GM11168 (cell line): Measurements from ENCODE around the gene LYPD3.
"Not testable (repeated sequence)": the region's sequence is repeated elsewhere in the genome, so short reads cannot be mapped to it uniquely, and the experiment has no call there.

Source experiments
- in situ Hi-C: fragments of 300-500 bp; cut with MboI; formaldehyde crosslinking; loops from one replicate; pipeline ENCODE4 v1.12.0; 2022; ENCODE audit warnings: low sequenced_read_pairs; ENCODE audit not compliant: unreplicated experiment

The LYPD3 gene

GRCh38 chr19:43463381-43464133, 1.9 kb downstream of the LYPD3 start:
- in situ Hi-C loops, result no loop called here

GRCh38 chr19:43462785-43463380, 2.5 kb downstream of the LYPD3 start:
- in situ Hi-C loops, result no loop called here

- in situ Hi-C loops, result no loop called here
These were observed 3.0 kb downstream of the LYPD3 start for GRCh38 chr19:43462383-43462782.

GRCh38 chr19:43461303-43461702, 4.1 kb downstream of the LYPD3 start:
- in situ Hi-C loops, result no loop called here

DNA sequence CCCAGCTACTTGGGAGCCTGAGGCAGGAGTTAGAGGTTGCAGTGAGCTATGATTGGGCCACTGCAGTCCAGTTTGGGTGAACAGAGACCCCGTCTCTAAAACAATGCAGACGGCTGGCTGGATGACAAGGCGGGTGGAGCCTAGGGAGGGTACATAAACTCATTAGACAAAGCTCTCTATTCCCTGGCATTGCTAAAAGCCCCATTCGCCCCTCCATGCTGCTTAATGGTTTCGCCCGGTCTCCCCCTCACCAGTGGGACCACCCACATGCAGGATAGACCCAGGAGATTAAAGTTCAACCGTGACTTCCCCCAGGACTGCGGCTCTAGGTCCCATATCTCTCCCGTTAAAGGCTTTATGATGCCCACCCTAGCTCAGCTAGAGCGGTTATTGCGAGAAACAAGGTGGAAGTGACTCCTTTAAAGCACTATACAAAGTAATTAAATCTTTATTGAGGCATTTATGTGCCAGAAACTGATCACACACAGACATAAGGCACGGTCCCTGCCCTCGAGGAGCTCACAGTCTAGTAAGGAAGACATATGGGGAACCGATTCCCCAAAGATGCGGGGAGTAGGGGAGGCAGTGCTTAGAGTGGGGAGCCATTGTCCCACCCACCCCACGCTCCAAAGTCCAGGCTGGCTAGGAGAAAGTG, 4.9 kb downstream of the LYPD3 start:
- in situ Hi-C loops, result no loop called here

- in situ Hi-C loops, result no loop called here
These were observed 7.6 kb downstream of the LYPD3 start for GRCh38 chr19:43457809-43458208.

DNA sequence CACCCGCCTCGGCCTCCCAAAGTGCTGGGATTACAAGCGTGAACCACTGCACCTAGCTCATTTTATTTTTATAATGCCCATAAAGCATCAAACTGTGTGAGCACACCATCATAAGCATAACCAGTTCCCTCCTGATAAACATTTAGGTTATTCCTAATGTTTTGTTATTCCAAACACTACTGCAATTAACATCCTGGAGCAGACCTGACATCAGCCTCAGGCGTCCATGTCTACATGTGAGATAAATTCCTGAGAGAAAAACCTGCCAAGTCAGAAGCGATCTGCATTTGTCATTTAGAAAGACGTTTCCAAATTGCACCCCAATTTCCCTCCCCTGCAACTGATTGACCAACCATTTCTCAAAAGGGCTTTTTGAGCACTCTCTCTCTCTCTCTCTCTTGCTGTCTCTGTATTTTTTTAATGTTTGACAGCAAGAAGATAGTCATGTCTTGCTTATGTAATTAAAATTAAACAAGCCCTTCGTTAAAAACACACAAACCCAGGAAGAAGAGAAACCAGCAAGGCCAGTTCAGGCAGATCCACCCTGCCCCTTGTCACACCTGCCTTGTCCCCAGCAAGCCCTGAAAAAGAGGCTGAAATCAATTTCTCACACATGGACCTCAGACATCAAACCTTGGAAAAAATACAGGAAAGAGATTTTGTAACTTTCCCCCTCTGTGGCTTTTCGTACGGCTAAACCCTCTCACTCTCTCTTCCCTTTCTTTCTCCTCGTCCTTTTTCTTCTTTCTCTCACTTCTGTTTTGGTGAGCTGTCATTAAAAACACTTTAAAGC, 9.9 kb downstream of the LYPD3 start:
- in situ Hi-C loops, result no loop called here

DNA sequence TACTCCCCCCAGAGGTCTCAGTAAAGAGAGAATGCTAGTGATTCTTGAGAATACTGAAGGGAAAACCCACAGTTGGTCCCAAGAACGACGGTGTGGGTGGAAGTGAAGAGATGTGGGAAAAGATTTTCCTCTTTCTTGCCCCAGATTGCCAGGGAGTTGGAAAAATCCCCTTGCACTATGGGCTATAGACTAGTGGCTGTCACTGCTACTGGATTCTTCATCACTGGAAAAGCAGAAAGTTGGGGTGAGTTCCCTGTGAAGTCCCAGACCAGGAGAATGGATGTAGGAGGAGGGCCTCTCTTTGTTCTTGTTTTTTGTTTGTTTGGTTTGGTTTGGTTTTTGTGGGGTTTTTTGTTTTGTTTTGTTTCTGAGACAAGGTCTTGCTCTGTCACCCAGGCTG, 11.4 kb downstream of the LYPD3 start:
- in situ Hi-C loops, result no loop called here

- in situ Hi-C loops, result no loop called here
These were observed 12.8 kb downstream of the LYPD3 start for GRCh38 chr19:43452582-43452981.

- in situ Hi-C loops, result no loop called here
These were observed 14.8 kb downstream of the LYPD3 start for GRCh38 chr19:43450545-43450997.

DNA sequence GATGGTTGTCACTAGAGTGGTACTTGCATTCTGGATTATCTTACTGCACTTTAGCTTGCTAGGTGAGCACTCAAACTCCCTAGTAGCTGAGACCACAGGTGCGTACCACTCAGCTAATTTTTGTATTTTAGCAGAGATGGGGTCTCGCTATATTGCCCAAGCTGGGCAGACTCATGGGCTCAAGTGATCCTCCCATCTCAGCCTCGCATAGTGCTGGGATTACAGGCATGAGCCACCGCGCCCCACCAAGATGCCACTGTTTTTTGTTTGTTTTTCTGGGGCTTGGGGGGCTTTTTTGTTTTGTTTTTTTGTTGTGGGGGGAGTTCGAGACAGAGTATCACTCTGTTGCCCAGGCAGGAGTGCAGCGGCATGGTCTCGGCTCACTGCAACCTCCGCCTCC, 17.8 kb downstream of the LYPD3 start:
- in situ Hi-C loops, result loop anchor here (5.0 kb wide), 1 partner anchor 70 kb away; no protein-coding TSS in a partner anchor

DNA sequence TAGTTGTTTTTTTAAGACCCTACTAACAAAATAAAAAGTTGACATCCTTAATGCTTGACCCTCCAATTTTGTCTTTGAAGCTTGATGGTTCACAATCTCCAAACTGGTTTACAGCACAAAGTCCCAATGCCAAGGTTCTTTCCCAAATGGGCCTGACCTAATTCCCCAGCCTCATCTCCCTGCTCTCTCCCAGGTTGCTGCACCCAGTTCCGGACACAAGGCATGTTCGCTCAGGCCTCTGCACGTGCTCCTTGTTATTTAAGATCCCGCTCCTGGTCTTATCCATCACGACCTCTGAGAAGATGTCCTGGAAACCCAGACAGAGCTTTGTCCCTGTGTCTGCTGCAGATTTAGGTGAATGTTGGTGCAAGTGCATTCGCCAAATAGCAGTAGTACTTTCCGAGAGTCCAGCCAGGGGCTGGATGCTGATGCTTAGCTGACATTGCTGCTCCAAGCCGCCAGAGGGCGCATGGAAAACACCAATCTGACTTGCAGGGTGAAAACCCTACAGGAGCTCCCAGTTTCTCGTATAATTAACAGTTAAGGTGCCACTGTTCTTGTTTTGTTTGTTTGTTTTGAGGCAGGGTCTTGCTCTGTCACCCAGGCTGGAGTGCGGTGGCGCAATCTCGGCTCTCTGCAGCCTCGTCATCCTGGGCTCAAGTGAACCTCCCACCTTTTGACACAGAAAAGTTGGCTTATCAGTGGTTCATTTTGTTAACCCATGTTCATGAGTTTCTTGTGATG, 18.5 kb downstream of the LYPD3 start:
- in situ Hi-C loops, result loop anchor here (5.0 kb wide), 1 partner anchor 70 kb away; no protein-coding TSS in a partner anchor

- in situ Hi-C loops, result loop anchor here (5.0 kb wide), 1 partner anchor 72 kb away; no protein-coding TSS in a partner anchor
These were observed 20.0 kb downstream of the LYPD3 start for GRCh38 chr19:43445426-43445825.

GRCh38 chr19:43444531-43445287, 20.7 kb downstream of the LYPD3 start:
- in situ Hi-C loops, result loop anchor here (5.0 kb wide), 1 partner anchor 73 kb away; no protein-coding TSS in a partner anchor

GRCh38 chr19:43444091-43444490, 21.3 kb downstream of the LYPD3 start:
- in situ Hi-C loops, result not testable (repeated sequence)

- in situ Hi-C loops, result no loop called here
These were observed 23.7 kb downstream of the LYPD3 start for GRCh38 chr19:43441716-43442115.

DNA sequence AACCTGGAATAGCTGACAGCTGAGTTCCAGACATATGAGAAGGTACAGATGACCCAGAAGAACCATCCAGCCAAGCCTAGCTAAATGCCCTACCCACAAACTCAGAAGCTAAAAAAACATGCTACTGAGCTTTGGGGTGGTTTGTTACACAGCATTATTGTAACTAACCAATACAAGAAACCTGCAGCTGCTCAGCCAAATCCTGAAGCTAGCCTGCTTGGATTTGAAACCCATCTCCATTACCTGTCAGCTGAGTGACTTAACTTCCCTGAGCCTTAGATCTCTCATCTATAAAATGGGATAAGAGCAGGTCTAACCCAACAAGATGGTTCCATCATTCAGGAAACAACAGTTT, 25.7 kb downstream of the LYPD3 start:
- in situ Hi-C loops, result no loop called here

DNA sequence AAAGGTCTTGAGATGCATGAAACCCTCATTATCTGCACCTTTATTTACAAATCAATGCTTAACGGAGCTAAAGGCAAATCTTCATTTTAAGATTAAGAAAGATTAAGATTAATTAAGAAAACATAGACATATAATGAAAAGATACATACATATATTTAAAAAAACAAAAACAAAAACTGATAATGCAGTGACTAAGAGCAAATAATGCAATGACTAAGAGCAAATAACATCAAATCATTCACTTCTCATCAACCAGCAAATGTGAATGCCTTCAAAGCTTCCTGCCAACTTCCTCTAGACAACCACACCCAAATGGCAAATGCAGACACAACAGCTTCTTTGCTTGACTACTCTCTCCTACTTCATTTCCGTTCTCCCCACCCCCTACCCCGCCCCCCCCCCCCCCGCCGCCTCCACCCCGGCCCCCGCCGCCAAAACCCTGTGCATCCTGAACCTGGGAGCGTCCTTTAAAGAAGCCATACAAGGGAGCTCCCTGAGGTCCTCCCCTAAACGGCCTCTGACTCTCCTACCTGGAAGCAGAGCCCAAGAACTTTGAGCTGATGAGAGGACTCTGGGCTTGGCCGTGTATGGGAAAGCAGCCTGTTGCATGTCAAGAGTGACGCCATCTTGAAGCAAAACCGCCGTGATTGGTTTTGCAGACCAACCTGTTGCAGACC, 26.2 kb downstream of the LYPD3 start:
- in situ Hi-C loops, result no loop called here
